Activated CD8-positive, alpha-beta memory T cell treated with anti-CD3 and anti-CD28 coated beads for 48 hours (primary cell): Measurements from ENCODE around the gene PRPF19.
"Not testable (repeated sequence)": the region's sequence is repeated elsewhere in the genome, so short reads cannot be mapped to it uniquely, and the experiment has no call there.

Source experiments
- DNase-seq, 3 experiments: peaks; one replicate each; pipeline ENCODE4 v3.0.0-alpha.2; 2020; ENCODE audit warnings: low read depth in 2 of 3, low spot score in 2 of 3

Gene PRPF19

DNA sequence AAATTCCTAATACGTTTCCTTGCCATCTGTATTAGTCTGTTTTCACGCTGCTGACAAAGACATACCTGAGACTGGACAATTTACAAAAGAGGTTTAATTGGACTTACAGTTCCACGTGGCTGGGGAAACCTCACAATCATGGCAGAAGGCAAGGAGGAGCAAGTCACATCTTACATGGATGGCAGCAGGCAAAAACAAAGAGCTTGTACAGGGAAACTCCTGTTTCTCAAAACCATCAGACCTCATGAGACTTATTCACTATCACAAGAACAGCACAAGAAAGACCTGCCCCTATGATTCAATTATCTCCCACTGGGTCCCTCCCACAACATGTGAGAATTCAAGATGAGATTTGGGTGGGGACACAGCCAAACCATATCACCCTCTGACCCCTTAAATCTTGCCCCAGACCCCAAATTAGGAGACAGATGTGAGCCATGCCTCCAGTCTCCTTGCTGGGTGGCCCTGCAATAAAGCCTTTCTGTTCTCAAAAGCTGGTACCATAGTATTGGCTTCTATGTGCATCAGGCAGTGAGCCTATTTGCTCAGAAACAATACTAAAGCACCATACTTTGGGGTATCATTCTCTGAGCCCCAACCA, 3.4 kb upstream of the PRPF19 start:
- DNase-seq, result not testable (repeated sequence)

DNA sequence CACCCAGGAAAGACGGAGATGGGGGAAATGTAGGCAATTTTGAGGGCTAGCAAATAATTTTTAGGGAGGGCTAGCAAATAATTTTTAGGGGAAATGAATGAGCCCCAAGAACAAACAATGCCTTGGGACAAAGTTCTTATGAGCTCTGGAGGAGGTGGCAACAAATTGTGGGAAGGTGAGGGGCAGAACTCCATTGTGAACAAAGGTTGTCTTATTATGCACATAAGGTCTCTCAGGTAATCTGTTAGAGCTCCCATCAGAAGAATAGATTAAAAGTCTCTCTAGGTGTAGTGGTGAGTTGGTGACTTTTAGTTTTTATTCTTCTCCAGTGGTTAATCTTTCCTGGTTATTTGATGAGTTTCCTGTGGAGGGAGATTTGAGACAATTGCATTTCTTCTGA, 2.4 kb upstream of the PRPF19 start:
- DNase-seq, result no peak

DNA sequence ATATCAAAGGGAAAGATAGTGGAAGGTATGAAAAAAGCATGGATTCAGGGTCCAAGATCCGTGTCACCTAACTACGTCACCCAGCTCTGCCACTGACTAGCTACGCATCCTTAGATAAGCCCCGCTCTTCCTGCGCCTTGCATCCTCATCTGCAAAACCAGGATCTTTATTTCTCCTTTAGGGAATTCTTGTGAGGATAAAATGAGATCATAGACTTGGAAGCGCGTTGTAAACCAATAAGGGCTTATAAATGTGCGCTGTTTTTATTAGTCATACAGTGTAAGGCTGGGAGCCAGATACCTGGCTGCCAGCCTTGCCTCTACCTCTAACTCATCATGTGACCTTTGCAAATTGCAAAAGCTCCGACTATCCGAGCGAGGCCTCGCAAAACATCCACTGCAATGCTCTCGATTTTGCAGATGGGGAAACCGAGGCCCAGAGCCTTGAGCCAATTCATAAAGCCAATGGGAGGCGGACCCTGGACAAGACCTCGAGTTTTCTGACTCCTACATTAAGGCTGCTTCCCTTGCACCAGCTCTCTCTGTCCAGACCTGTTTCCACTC, 753 bp downstream of the PRPF19 start:
- no peak for DNase-seq

DNA sequence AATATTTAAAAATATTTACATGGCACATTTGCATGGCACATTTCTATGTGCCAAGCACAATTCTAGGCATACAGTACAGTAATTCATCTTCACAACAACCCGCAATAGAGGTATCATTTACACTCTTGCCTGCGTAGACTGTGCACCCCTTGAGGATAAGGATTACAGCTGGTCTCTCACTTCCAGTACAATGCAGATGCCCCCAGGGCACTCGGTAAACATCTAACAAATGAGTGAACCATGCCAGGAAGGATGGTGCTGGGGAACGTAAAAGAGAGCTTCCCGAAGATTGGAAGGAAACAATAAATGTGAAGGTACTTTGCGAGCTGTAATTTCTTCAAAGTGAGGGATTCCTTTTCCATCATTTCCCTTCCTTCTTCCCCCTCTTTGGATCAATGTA, 1.3 kb downstream of the PRPF19 start:
- DNase-seq, result no peak

DNA sequence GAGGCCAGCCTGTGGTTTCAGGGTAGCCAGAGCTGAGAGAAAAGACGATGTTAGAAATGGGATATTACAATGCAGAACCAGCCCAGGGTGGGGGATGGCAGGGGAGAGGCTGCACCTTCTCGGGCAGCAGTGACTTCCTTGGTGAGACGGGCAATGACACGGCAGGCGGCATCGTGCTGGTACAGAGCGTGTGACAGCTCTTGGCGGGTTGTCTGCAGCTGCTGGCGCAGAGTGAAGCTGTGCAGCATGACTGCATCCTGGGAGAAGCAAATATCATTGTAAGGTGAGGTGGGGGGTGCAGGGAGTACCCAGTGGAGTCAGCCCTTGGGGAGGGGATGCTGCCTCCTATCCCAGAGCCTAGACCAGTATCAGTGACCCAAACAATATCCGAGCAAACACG, 3.8 kb downstream of the PRPF19 start:
- no peak for DNase-seq

DNA sequence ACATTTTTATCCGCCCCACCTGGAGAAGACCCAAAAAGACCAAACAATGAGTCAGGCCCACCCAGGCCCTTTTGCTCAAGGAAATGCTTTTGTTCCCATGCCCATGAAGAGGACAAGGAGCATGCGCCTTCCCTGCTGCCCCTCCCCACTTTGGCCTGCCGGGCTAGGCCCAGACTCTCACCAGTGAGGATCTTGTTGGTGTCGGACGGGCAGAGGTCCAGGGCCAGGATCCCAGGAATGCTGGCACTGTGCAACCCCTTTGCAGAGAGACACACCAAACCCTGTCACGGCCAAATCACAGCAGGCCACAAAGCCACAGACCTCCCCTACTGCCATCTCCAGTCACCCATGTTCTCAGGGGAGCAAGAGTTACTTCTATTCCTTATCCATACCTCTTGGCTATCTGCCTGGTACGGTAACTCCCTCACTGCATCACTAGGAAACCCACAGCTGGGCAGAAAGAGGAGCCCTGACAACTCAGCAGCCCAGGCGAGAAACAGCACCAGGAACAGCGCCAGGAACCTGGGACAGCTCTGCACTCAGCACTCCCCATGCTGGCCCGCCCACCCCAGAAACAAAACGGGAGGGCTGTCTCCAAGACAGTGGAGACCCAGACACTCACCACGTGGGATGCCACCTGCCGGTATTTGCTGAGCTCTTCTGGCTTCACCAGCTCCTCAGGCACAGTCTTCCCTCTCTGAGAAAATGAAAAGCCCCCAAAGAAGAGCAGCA, 5.5 kb downstream of the PRPF19 start:
- DNase-seq, result no peak

DNA sequence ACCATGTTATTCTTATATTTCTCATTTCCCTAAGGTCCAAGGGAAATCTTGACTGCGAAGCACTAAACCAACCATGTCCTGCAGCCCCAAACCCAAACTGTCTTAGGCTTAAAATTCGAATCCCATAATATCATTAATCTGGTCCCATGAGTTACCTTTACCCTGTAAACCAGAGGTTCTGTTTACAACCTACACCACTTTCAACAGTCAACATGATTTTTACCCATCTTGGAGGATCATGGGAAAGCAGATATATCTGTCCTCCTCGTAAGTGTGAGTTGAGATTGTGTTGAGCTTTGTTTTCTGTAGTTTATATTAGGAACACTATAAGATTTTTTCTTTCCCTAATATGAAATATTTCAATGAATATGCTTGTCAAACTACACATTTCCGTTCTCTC, 6.4 kb downstream of the PRPF19 start:
- DNase-seq, result no peak

DNA sequence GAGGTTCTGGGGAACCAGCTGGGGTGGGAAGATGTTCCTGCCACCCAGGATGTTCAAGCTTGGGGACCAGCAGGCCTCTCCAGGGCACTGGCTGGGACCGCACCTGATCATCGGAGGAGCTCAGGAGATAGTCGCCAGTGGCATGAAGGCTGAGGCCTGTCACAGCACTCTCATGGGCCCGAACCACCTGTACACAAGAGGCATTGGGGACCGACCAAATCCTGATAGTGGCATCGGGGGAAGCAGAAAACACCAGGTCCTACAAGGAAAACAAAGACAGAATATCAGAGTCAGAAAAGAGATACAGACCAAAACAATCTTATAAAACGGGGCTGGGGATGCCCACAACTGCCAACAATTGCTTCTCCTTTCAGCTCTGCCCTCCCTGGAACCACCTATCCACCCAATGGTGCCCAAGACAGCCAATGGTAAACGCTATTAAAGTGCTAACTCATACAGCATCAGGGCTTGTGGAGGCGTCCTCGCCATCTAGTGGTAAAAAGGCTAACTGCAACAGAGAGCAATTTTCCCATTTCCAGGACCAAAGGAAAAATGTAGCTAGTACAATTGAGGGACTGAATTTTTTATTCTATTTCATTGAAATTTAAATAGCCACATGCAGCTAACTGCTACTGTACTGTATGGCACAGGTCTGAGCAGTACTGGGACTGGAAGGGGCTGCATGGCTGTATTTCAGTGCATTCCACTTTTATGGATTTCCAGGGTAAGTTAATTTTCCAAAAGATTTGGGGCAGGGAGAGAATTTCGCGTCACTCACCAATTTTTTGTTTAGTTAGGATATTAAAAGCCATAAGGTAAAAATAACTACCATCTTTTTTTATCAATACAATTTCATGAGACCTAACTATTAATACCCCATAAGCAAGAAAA, 7.1 kb downstream of the PRPF19 start:
- no peak for DNase-seq

DNA sequence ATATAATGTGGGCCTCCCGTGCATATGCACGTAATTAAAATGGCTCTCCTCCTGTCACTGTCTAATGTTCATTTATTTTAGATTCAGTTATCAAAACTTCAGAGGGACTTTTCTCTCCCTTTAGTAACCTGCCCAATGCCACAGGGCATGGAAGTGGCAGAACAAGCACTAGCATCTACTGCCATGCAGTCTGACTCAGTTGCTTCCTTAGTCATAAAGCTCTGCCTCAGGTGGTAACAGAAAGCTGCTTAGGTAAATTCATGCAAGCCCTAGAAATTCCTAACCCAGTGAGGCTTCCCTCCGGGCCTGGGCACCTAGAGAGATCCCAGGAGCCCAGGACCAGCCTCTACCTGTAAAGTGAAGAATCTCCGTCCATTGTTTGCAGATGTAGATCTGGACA, 8.9 kb downstream of the PRPF19 start:
- DNase-seq, result no peak

DNA sequence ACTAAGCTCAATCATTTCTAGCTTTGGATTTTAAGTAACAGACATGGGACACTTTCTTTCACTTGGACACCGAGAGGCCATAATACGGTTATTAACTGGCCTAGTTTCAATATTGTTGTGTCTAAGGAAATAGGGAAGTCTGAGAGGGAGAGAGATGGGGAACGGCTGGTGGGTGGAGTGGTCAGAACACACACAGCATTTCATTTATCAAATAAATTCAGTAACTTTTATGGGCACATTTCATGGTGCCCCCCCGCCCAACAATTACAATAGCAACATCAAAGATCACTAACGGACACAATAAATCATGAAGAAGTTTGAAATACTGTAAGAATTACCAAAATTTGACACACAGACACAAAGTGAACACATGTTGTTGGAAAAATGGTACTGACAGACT, 10.7 kb downstream of the PRPF19 start:
- DNase-seq, result no peak

DNA sequence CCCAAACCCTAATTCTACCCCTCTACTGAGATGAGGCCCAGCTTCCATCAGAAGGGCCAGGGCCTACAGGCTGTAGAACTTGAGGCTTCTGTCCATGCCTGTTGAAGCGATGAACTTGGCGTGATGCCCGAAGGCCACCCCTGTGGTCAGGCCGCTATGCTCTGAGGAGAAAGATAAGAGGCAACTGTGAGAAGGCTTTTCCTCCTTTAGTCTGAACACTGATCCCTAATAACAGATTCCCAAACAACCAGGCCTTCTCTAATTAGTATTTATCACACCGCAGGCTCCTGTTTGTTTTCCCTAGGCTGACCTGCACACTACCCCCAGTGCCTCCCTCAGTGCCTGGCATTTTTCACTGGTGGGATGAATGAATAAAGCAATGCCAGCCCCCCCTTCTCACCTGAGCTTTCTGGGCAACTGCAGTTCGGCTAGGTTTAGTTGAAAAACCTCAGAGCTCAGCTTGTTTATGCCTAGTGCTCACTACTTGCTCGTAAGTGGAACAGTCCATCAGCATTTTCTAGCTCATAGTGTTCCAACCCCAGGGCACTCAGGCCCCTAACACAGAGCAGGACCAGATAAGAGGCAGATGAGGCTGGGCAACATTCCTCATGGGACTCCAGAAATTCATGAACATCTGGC, 15.2 kb downstream of the PRPF19 start:
- DNase-seq, result no peak

DNA sequence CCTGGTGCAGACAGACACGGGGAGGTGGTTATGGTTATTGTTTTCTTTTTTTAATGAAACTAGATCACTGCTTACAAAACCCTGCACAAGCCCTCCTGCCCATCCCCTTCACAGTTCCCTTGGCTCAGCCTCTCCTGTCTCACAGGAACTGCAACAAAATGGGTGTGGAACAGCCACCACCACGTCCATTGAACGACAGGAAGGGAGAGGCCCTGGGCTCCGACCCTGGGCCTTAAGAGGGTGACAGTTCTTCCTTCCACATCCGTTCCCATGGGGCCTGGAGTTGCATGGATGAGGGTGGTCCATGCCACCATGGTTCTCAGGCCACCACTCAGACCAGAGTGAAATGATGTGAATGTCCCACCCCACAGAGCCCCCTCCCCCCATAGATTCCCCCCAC, 15.7 kb downstream of the PRPF19 start:
- DNase-seq, result no peak

DNA sequence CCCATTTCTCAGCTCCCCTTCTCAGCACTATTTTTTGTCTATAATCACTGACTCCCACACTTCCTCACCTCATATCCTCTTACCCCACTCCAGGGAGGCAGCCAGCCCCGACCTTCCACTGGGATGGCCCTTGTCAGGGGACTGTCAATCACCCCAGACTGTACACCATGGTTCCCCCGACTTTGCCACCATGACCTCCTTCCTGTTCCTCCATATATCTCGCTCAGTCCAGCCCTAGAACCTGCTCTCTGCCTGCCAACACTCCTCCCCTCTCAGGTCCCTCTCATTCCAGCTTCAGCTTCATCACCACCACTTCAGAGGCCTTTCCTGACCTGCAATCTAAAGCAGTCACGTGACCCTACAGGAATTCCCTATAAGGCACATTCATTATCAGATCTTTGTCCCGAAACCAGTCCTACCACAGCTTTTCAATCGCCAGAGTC, 16.5 kb downstream of the PRPF19 start:
- no peak for DNase-seq

DNA sequence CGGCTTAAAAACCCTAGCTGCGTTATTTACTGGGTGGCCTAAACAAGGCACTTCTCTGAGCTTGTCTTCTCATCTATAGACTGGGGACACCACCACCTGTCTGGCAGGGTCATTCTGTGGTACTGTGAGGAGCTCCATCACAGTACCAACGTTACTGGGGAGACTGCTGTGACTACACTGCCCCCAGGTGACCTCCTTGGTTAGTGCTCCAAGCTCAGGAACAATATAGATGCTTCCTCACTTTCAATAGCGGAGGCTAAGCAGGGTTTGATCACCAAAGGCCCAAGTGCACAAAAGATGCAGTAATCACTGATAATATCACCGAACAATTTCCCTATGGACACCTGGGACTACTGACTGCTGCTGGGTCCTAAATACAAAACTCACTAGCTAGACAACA, 18.8 kb downstream of the PRPF19 start:
- DNase-seq, result no peak

DNA sequence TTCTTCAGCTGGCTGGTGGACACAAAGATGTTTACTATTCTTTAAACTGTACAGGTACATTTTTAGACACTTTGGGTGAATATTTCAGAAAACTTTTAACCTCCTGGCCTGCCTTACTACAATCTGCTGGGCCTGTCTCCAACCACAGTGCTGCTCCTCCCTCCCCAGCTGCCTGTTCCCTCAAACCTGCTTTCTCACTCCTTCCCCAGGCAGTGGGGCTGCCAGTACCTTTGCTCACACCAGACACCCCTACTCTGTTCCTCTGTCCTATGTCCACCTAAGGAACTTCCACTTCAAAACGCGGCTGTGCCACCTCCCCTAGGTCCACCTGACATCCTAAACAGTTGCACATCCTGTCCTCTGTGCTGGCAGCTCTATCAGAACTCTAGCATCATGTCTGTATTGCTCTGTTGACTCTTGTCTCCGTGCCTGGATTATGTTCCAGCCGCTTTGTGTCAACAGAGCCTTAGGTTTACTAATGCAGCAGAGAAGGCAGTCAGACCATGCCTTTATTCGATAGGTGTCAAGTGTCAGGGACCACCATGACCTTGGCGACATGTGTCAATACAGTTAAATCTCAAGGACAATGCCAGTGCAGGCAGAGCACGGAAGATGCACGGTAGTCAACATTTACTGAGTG, 25.6 kb downstream of the PRPF19 start:
- no peak for DNase-seq

DNA sequence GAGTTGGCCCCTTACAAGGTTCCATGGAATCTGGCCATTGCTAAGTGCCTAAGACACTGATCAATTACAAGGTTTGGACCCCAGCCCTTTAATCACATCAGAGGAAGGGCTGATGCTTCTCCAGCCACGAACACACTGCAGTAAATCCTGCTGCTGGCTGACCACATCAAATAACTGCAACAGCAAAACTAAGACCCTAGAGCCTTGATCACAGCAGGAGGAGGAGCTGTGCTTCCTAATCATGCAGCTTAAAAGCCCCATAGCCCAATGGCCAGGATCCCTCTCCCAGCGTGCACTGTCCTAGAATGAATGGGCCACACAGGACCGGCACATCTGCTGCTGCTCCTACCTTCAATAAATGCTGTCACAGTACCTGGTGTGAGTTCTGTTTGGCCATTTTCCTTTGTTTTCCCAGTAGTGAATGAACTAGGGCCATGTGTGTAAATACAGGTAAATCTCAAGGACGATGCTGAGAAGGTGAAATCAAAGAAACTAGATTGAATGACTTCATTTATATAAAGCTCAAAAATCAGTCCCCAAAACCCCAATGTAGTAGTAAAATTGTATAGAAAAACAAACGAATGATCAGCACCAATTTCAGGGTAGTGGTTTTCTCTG, 26.3 kb downstream of the PRPF19 start:
- DNase-seq, result no peak

DNA sequence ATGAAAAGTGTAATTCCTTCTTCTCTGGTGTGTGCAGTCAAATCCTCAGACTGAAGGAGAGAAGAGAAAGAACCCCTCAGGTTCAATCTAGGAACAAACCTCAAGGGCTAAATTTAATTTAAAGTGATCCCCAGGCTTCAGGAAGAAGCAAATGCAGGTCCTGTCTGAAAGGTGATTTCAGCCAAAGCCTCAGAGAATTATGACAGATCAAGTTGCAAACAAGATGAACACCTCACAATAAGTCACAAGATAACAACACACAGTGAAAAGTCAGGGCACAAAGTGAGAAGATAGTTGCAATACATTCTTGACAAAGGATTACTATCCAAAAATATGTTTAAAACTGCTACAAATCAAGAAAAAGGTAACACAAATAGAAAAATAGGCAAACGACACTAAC, 27.3 kb downstream of the PRPF19 start:
- DNase-seq, result no peak

DNA sequence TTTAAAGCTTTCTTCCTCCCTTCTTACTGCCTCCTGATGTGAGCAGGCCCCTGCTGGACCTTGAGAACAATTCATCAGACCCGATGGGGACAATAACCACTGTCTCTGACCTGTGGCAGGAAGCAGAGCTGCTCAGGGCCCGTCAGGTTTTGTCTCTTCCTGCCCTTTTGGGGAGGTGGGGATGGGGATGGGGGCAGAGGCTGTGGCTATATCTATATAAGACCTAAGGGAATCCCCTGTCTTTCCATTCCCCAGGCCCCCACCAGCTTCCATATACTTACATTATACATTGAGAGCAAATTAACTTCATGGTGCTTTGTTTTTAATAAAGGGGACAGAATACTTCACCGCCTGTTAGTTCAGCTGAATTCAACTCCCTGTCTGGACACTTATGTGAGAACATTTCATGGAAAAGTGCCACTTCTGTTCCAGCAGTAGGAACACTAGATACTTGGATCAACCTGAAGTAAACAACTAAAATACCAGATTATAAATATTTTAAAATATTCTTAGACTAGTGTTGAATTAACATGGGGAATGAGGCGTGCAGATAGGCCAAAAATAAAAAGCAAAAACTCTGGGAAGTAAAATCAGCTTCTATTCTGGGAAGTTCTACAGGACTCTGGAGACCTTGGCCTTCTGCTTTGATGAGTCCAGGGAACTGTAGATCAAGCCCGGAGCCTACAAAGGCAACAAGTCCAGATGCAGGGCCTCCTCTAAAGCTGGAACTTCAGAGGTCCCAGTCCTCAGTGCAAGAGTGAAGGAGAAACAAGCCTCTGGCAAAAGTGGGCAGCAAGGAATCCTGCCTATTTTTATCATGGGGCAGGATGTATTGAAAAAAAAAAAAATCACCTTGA, 27.9 kb downstream of the PRPF19 start:
- no peak for DNase-seq

DNA sequence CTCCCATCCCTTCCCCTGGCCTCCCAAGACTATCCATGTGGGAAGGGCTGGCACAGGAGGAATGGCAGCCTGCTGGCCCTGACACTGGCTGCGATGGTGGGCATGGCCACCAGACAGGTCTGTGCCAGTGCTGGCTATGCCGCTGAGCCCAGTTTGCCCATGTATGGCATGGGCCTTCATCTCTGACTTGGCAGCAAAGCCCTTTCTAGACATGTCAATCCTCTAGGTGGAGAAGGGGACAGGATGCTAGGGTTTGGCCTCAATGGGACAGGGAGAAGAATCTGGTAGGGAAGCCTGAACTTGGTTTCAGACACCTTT, 30.3 kb downstream of the PRPF19 start:
- DNase-seq, result no peak
